H9 (cell line): ENCODE data around the gene ITM2C. TPM values are rescaled to one million over a fixed set of nuclear protein-coding genes. Genes with fewer than 3 reads are reported as not detected.

Experiments
- DNase-seq: peaks from one replicate; pipeline ENCODE4 v3.0.0-alpha.2; 2017
- H2AFZ ChIP-seq: one replicate; pipeline ENCODE4 v1.6.1; 2013; ENCODE audit warnings: mild to moderate bottlenecking, low read length, control low read depth, moderate library complexity
- H2AK5ac ChIP-seq: 2 replicates; pipeline ENCODE4 v1.6.1; 2013; ENCODE audit warnings: low read length, control low read depth, mixed read lengths; ENCODE audit not compliant: insufficient read length
- H2BK120ac ChIP-seq: one replicate; pipeline ENCODE4 v1.6.1; 2013; ENCODE audit warnings: low read depth, mild to moderate bottlenecking, low read length, control low read depth, inconsistent platforms; ENCODE audit not compliant: poor library complexity, severe bottlenecking
- H2BK12ac ChIP-seq: 2 replicates; pipeline ENCODE4 v1.6.1; 2013; ENCODE audit warnings: low read length, control low read depth, mixed read lengths, low read depth; ENCODE audit not compliant: insufficient read length
- H2BK15ac ChIP-seq: 2 replicates; pipeline ENCODE4 v1.6.1; 2013; ENCODE audit warnings: low read depth, low read length, control low read depth
- H2BK20ac ChIP-seq: one replicate; pipeline ENCODE4 v1.6.1; 2013; ENCODE audit warnings: low read depth, mild to moderate bottlenecking, low read length, control low read depth, inconsistent platforms; ENCODE audit not compliant: poor library complexity, severe bottlenecking
- H2BK5ac ChIP-seq: 2 replicates; pipeline ENCODE4 v1.6.1; 2013; ENCODE audit warnings: low read length, control low read depth, mixed read lengths; ENCODE audit not compliant: insufficient read length
- H3K14ac ChIP-seq: 2 replicates; pipeline ENCODE4 v1.6.1; 2013; ENCODE audit warnings: low read length, control low read depth; ENCODE audit not compliant: insufficient read depth
- H3K18ac ChIP-seq: 2 replicates; pipeline ENCODE4 v1.6.1; 2013; ENCODE audit warnings: low read depth, mild to moderate bottlenecking, mixed read lengths, low read length, control low read depth; ENCODE audit not compliant: insufficient read length
- H3K23ac ChIP-seq: 2 replicates; pipeline ENCODE4 v1.6.1; 2013; ENCODE audit warnings: low read length, control low read depth, mixed read lengths, low read depth; ENCODE audit not compliant: insufficient read length
- H3K23me2 ChIP-seq: 2 replicates; pipeline ENCODE4 v1.6.1; 2013; ENCODE audit warnings: low read depth, mild to moderate bottlenecking, mixed read lengths, low read length, control low read depth; ENCODE audit not compliant: insufficient read length, poor library complexity, severe bottlenecking
- H3K27ac ChIP-seq: 2 replicates; pipeline ENCODE4 v1.5.1; 2013; ENCODE audit warnings: low read length, control low read depth, mixed read lengths, low read depth; ENCODE audit not compliant: insufficient read length
- H3K27me3 ChIP-seq: 2 replicates; pipeline ENCODE4 v1.6.1; 2013; ENCODE audit warnings: low read length, control low read depth, inconsistent platforms; ENCODE audit not compliant: insufficient read depth
- H3K4ac ChIP-seq: 2 replicates; pipeline ENCODE4 v1.6.1; 2013; ENCODE audit warnings: low read depth, mild to moderate bottlenecking, control low read depth, inconsistent platforms, low read length, moderate library complexity
- H3K4me1 ChIP-seq: 2 replicates; pipeline ENCODE4 v1.6.1; 2013; ENCODE audit warnings: low read length, control low read depth, inconsistent platforms; ENCODE audit not compliant: insufficient read depth
- H3K4me2 ChIP-seq: 2 replicates; pipeline ENCODE4 v1.6.1; 2013; ENCODE audit warnings: low read length, control low read depth, mixed read lengths; ENCODE audit not compliant: insufficient read length, insufficient read depth
- H3K56ac ChIP-seq: 2 replicates; pipeline ENCODE4 v1.6.1; 2013; ENCODE audit warnings: low read depth, mild to moderate bottlenecking, mixed read lengths, low read length, control low read depth; ENCODE audit not compliant: insufficient read length
- H3K79me1 ChIP-seq: 2 replicates; pipeline ENCODE4 v1.6.1; 2013; ENCODE audit warnings: low read depth, mild to moderate bottlenecking, moderate library complexity, low read length, control low read depth, inconsistent platforms; ENCODE audit not compliant: insufficient read depth, poor library complexity, severe bottlenecking
- H3K79me2 ChIP-seq: 2 replicates; pipeline ENCODE4 v1.6.1; 2013; ENCODE audit warnings: low read length, control low read depth, inconsistent platforms; ENCODE audit not compliant: insufficient read depth
- H3K9ac ChIP-seq: 2 replicates; pipeline ENCODE4 v1.6.1; 2013; ENCODE audit warnings: low read length, control low read depth, mixed read lengths; ENCODE audit not compliant: insufficient read length; ENCODE audit errors: extremely low read depth
- H3K9me3 ChIP-seq: one replicate; pipeline ENCODE4 v1.6.1; 2013; ENCODE audit warnings: low read depth, low read length, inconsistent platforms; ENCODE audit not compliant: control insufficient read depth
- H3T11ph ChIP-seq: one replicate; pipeline ENCODE4 v1.6.1; 2013; ENCODE audit warnings: mild to moderate bottlenecking, low read length, control low read depth, inconsistent platforms
- H4K20me1 ChIP-seq: one replicate; pipeline ENCODE4 v1.6.1; 2013; ENCODE audit not compliant: control insufficient read depth, insufficient read length, insufficient read depth
- H4K5ac ChIP-seq: 2 replicates; pipeline ENCODE4 v1.6.1; 2013; ENCODE audit warnings: low read depth, mild to moderate bottlenecking, mixed read lengths, low read length, control low read depth; ENCODE audit not compliant: insufficient read length
- H4K8ac ChIP-seq: replicated peaks from 2 replicates; pipeline ENCODE4 v1.6.1; 2013; ENCODE audit warnings: low read length, control low read depth, mixed read lengths, low read depth; ENCODE audit not compliant: insufficient read length
- H4K91ac ChIP-seq: 2 replicates; pipeline ENCODE4 v1.6.1; 2013; ENCODE audit warnings: low read depth, mild to moderate bottlenecking, moderate library complexity, mixed read lengths, low read length, control low read depth; ENCODE audit not compliant: insufficient read length
- H3K27ac Mint-ChIP-seq, 3 experiments: 2 replicates in 2 of 3; 3 replicates in 1 of 3; pipeline ENCODE4 v1.8.0; 2020 to 2021; ENCODE audit warnings: mixed read lengths in 3 of 3, mild to moderate bottlenecking in 1 of 3, moderate library complexity in 1 of 3
- H3K27me3 Mint-ChIP-seq: 2 replicates; pipeline ENCODE4 v1.8.0; 2021; ENCODE audit warnings: low read depth, mild to moderate bottlenecking, moderate library complexity, mixed read lengths
- H3K36me3 Mint-ChIP-seq, 3 experiments: 2 replicates in 2 of 3; 3 replicates in 1 of 3; pipeline ENCODE4 v1.8.0; 2020 to 2021; ENCODE audit warnings: low read depth in 3 of 3, mixed read lengths in 3 of 3; ENCODE audit not compliant: insufficient read depth in 1 of 3
- H3K4me1 Mint-ChIP-seq, 2 experiments: 2 replicates each; pipeline ENCODE4 v1.8.0; 2020; ENCODE audit warnings: mixed read lengths in 2 of 2
- H3K4me3 Mint-ChIP-seq, 2 experiments: 2 replicates in 1 of 2; 3 replicates in 1 of 2; pipeline ENCODE4 v1.8.0; 2020 to 2021; ENCODE audit warnings: mild to moderate bottlenecking in 2 of 2, mixed read lengths in 2 of 2, moderate library complexity in 1 of 2
- H3K9me3 Mint-ChIP-seq, 2 experiments: 2 replicates in 1 of 2; 3 replicates in 1 of 2; pipeline ENCODE4 v1.8.0; 2020; ENCODE audit warnings: mild to moderate bottlenecking in 2 of 2, mixed read lengths in 2 of 2, moderate library complexity in 1 of 2
- CTCF ChIP-seq: fragments of 200-600 bp; sonication (generic); conservative IDR thresholded peaks from 3 replicates; pipeline ENCODE4 v1.8.0; 2021; ENCODE audit warnings: antibody characterized with exemption, mild to moderate bottlenecking
- WGBS: extraction: QIAGEN DNeasy Blood & Tissue Kit; methylation state at CpG from one replicate; pipeline ENCODE4 v1.1.7; 2013; ENCODE audit warnings: missing lambda C conversion rate, low lambda C conversion rate, mixed read lengths; ENCODE audit not compliant: insufficient read length; ENCODE audit errors: extremely low coverage; 5-methylcytosine and 5-hydroxymethylcytosine counted together
- total RNA-seq: library from RNA; stranded (reverse); gene quantifications from 2 replicates; pipeline ENCODE4 v1.2.1, GENCODE V29; 2021

Gene ITM2C
- total RNA-seq, 1 experiment from 2014 or later: 297 TPM

DNA sequence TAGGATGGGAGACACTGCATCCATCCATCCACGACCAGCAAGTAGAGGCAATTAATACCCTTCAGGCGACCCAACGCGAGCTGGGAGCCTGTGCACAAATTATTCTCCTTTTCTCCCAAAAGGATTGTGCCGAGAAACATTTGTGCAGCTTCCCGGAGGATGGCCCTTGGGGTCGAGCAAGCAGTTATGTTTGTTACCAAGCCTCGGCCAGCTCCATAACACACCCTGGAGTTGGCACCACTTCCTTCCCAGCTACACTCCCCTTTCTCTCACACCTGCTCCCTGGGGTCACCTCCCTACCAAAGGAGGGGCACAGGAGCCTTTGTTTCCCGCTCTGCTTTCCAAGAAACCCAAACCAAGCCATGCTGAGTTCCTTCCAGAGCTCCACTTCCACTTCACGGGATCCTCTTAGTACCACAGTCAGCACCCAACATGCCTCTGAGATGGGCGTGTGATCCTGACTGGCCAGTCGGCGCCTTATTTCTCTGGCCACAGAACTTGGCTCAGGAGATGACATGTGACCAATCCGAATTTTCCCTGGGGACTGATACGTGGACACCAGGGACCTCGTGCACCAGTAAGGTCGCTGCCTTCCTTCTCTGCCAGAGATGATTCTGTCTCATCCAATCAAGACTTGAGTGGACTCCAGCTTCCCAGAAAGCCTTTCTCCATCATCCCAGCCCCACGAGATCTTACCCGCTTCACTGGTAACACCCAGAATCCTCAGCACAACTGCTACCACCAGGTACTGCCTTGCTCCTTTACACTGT is 31.8 kb downstream of the ITM2C start:
- peak; percentile 18 for DNase-seq
- Histone ChIP-seq H3K23ac (no peak overlapping the region), H2AK5ac (no peak overlapping the region), H3K14ac (no peak overlapping the region), H2BK15ac (no peak overlapping the region), H3K79me2 (no peaks in the 10 kb centered on the region), H4K8ac (no peak overlapping the region), H3K18ac (no peak overlapping the region), H4K5ac (no peak overlapping the region), H3K27ac (no peak overlapping the region), H3K4me2 (no peak overlapping the region), H3T11ph (no peak overlapping the region), H2AFZ (no peak overlapping the region), H2BK12ac (no peak overlapping the region), H3K4me1 (peaks cover 2% of the 10 kb centered on the region), H3K9ac (no peak overlapping the region), H2BK5ac (no peak overlapping the region), H4K91ac (no peak overlapping the region), H3K56ac (no peak overlapping the region), H3K23me2 (no peaks in the 10 kb centered on the region), H3K9me3 (no peaks in the 10 kb centered on the region), H2BK120ac (no peak overlapping the region), H2BK20ac (no peak overlapping the region), H3K79me1 (no peaks in the 10 kb centered on the region), H4K20me1 (no peaks in the 10 kb centered on the region), H3K27me3 (no peaks in the 10 kb centered on the region), H3K4ac (no peak overlapping the region)
- H3K27me3 Mint-ChIP-seq: peaks cover 15% of the 10 kb centered on the region
- no peaks in the 10 kb centered on the region; a peak in 1 of 7 replicates for H3K36me3 Mint-ChIP-seq
- no peaks in the 10 kb centered on the region; a peak in 1 of 5 replicates for H3K9me3 Mint-ChIP-seq
- H3K4me3 Mint-ChIP-seq: no peak overlapping the region
- no peak for TF ChIP-seq CTCF
- H3K27ac Mint-ChIP-seq: peak overlapping the region in 1 of 3 experiments; percentile 3; a peak in 1 of 7 replicates
- peaks cover 23 to 25% of the 10 kb centered on the region in 2 experiments for H3K4me1 Mint-ChIP-seq
- WGBS: no CpG with 5 or more reads among the region's 19 CpGs
